Measurements from ENCODE around the gene HK3.
A peak's percentile ranks its signal among the peaks of the same experiment; 100 is the strongest.

Gene HK3

GRCh38 chr5:176847148-176847547 is 52.0 kb downstream of the HK3 start:
- DNase-seq = no peak

DNA sequence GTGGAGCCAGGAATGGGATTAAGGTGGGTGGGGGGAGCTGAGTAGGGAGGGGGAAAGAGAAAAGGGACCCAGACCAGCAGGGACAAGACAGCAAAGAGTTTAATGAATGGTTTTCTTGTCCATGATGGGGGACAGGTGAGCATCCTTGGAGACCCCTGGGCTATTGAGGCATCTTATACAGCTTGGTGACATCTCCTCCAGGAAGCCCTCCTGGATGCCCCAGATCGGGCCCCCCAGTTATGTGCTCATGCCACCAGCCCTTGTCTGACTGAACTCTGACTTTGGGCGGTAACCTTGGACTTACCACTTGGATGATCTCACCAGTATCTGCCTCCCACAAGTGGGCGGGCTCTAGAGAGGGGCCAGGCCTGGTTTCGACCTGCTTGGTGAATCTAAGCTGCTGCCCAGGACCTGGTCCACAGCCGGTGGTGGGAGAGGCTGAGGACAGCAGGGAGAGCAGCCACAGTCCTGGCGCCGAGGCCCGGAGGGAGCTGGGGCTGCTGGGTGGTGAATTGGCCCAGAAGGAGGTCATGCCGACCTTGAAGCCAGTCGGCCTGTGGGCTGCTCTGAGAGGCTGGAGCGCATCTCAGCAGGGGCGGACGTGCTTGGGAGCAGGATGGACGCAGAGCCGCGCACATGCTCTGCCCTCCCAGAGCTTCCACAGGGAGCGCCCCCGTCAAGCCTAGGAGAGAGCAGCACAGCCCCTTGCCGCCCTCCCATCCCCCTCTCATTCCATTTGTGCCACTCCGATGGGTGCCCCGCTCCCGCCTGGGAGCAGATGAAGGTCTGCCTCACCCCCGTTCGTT is 52.6 kb downstream of the HK3 start:
- DNase-seq = no peak

DNA sequence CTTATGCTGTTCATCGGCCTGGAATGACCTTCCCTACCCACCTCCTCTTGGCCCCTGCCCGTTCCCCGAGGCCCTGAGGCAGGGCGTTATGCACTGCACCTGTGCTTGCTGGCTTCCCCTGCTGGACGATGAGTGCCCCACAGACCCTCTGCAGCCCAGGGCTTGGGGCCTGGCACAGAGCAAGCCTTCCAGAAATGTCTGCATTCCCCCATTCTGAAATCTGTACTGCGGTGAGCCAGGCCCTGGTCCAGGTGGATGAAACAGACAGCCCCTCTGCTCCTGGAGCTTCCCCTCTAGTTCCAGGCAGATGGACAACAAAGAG is 53.8 kb downstream of the HK3 start:
- DNase-seq = no peak

DNA sequence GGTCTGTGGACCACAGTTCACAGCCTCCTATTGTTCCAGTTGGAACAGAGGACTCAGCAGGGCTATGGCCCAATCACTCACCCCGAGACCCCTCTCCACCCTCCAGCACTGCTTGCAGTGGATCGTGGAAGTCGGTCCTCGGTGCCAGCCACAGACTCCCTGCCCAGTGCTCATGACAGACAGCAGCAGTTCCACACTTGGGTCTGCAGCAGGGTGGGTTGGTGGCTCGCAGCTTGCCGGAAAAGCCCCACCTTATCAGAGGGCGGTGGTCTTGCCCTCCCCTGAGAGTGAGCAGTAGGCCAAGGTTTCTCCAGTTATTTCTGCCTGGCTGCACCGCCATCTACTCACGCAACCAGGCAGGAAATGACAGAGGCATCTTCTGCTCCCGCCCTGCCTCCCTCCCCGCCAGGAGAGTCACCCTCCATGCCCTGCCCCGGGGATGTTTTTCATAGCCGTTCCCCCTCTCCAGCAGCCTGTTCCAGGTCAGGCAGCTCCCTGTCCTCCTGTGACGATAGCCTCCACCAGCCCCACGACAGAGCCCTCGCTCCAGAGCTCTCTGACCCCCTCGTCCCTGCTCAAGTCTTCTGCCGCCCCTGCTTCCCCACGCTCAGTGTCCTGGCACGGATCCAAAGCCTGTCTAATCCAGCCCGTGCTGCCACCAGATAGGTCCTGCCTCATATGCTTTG is 54.3 kb downstream of the HK3 start:
- DNase-seq = peak; percentile 52

DNA sequence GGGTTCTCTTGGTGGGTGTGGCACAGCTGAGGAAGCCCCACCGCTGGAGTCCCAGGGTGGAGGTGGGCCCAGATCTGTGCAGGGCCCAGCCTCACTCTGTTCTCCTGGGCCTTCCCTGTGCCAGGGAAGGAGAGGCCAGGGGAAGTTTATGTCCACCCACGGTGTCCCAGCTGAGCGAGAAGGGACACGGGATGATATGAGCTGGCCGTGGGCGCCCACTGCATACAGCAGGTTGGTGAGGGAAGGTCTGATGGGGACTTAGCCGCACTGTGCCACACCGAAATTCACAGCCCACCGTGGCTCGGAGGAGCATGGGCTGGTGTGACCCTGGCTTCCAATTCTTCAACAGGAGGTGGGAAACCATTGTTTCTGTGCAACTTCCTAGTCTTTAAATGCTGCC is 54.9 kb downstream of the HK3 start:
- DNase-seq = no peak

DNA sequence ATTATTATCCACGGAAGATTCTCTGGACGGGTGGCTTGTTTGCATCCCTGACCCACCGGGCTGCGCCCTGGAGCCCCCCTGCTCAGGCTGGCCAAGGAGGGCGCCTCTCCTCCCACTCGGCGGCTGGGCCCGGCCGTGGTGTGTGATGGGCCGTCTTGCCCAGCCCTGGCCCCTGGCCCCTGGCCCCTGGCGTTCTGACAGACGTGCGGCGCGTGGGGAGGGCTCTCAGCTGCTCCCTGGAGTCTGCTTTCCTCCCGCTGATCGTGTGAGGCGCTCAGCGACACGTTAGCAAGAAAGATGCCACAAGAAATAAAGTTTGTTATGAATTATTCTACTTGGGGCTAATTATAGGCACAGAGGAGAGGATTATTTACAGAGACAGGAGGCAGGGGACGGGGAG is 55.5 kb downstream of the HK3 start:
- DNase-seq = no peak

DNA sequence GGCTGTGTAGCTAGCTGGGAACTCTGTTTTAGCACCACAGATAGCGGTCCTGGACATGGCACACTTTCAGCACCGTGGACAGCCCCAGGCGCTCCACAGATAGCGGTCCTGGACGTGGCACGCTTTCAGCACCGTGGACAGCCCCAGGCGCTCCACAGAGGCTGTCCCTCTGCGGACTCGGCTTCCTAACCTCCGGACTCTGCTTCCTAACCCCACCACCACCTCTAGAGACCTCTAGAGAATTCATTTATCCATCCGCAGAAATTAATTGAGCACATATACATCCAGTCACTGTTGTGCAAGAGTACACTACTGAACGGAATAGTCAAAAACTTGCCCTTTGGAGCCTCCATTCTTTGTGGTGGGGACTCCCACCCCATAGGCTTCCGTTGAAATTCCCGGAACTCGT is 61.4 kb downstream of the HK3 start:
- no peak for DNase-seq

- peak; percentile 60 for DNase-seq
Measured at GRCh38 chr5:176836811-176837706, 62.1 kb downstream of the HK3 start.

GRCh38 chr5:176835918-176836317 is 63.2 kb downstream of the HK3 start:
- DNase-seq = no peak

- no peak for DNase-seq
Measured at GRCh38 chr5:176833286-176833685, 65.9 kb downstream of the HK3 start.

DNA sequence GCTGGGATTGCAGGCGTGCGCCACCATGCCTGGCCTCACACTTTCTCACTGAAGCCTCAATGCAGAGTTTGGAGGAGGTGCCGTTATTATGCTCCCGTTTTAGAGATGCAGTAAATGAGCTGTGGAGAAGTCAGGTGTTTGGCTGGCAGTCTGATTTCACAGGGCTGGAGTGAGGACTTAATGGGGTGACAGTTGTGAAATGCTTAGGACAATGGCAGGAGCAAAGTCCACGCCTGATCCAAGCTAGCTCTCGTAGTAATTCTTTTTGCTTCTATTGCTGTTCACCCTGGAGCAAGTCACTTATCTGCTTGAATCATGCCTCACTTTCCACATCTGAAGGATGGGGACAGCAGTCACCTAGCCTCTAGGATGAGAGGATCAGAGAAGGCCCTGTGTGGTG is 67.0 kb downstream of the HK3 start:
- DNase-seq = no peak

DNA sequence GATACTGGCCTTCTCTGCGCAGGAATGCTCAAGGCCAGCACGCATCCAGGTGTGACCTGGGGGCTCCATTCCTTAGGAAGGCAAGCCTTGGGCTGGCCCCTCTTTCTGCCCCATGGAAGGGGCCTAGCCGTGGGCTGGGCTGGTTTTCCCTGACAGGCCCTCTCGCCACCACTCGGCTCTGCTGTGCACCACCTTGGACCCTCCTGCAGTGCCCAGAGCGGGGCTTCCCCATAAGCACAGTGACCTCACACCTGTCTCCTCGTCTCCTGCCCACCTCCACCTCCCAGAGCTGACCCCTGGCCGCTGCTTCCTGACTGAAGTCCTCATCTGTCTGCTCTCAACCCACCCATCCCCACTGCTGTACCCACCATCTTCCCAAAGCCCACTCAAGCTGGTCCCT is 67.7 kb downstream of the HK3 start:
- no peak for DNase-seq

DNA sequence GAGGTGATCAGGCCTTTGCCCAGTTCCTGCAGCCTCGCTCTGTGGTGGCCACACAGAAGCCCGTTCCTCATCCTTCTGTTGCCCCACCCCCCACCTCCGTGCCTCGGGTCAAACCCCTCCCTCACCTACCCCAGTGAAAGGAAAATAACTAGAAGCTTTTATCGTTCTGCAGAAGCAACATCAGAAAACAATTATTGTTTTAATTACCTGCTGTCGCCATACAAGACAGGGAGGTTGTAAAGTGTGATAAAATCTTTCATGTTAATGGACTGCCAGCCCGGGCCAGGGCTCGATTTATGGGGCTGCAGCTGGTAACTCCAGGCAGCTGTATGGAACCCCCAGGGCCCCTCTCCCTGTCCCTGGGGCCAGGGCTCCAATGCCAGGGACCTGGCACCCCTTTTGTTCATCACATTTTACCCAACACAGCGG is 68.1 kb downstream of the HK3 start:
- DNase-seq = no peak

All from NCI-H1694 treated with DMSO at 0.1 percent for 48 hours (cell line).